ENCODE measurements around the gene ZNF580.

The ZNF580 gene

DNA sequence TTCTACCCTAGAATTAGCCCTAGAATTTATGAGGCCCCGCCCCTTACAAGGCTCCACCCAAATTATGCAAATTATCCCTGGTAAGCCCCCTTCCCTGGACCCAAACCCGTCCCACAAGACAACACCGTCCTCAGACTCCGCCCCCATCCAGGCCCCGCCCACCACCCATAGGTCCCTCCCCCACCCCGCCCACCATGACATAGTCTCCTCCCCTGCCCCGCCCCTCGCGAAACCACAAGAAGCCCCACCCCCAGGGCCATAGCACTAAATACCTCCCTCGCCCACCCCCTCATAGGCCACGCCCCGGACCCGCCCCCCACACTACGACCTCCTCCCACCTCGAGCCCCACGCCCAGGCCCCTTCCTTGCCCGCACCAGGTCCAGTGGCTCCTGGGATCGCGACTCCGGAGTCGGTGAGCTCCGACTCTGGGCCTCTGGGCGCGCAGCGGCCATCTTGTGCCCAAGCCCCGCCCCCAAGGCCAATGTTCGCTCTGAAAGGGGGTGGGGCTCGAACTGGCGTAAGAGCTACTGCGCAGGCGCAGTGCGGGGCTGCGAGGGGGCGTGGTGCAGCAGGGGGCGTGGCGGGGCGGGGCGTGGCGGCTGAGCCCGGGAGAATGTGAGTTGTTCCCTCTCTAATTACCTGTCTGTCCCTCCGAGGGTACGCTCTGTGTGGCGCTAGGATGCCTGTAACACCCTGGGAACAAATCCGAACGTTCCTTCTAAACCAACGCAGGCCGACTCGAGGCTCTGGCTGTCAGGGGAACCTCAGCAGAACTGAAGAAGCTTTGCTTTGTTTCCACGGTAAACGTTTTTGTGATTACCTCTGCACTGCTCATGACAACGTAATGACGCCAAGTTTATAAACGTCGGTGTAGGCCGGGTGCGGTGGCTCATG lies 16.4 kb upstream of the ZNF580 start, which contains the start of gene ZNF784:
Gene ZNF784, minus strand, starts transcription at position 458 of the 895 bp plus-strand sequence. Its CDS starts 5 bp downstream, at position 453.
- peak in 1 of 2 experiments; percentile 75 for DNase-seq

DNA sequence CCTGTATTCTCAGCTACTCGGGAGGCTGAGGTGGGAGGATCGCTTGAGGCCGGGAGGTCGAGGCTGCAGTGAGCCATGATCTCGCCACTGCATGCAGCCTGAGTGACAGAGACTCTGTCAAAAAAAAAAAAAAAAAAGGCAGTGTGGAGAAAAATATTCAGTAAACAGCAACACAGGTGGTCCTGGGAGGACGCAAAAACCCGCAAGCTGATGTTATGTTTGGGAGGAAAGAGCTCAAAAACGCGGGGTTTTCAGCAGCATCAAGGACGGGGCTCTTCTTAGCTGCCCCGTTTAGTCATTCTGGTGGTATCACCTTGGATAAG lies 15.8 kb upstream of the ZNF580 start:
- no peak for DNase-seq

DNA sequence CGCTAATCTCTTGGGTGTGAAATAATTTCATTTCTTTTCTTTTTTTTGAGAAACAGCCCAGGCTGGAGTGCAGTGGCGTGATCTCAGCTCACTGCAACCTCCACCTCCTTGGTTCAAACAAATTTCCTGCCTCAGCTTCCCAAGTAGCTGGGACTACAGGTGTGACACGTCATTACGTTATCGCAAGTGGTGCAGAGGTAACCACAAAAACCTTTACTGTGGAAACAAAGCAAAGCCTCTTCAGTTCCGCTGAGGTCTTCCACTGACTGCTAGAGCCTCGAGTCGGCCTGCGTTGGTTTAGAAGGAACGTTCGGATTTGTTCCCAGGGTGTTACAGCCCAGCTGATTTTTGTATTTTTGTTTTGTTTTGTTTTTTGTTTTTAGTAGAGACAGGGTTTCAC lies 14.5 kb upstream of the ZNF580 start:
- no peak for DNase-seq

DNA sequence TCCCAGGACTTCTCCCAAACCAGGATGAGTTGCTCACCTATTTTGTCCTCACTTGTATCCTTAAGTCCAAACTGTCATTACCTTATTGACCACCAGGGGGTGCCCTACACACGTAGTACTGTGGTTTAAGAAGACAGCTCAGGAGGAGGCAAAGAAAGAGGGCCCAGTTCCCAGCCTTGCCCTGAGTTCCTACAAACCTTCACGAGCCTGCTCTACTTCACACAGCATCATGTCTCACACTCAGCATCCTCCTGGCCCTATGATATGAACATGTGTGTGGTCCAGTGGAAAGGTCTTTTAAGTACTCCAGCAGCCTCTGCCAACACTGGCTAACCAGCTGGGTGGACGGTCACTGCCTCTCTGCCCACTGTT lies 8.4 kb upstream of the ZNF580 start:
- DNase-seq, result peak; percentile 72 to 83

DNA sequence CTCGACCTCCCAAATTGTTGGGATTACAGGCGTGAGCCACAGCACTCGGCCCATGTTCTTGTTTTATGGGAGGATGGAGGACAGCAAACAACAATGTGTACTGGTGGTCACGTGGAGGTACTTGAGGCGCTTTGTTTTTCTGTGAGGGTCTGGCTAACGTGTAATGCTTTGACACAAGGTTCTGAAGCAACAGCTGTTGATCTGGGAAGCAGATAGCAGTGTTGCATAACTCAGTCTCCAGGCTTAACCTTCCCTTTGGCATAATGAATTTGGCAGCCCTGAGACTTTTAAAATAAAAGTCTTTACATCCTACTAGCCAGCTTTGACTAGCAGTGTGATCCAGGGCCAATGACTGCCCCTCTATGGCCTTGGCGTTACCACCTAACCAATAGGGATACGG lies 6.9 kb upstream of the ZNF580 start:
- DNase-seq, result no peak

DNA sequence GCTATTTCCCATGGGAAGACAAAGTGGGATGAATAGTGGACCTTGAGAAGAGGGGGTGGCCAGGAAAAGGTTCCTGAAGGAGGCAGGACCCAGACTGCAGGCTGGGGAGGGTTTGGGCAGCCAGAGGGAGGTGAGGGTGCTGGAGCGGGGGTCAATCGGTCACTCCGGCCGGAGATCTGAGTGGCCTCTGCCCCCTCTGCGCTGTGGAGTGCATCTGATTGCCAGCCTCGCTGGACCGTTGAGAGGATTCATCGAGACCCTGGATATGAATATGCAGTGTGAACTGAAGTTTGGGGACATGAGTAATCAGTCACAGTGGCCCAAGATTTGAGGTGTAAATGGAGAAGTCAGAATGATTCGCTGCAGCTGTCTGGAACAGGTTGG lies 5.5 kb upstream of the ZNF580 start:
- no peak for DNase-seq

DNA sequence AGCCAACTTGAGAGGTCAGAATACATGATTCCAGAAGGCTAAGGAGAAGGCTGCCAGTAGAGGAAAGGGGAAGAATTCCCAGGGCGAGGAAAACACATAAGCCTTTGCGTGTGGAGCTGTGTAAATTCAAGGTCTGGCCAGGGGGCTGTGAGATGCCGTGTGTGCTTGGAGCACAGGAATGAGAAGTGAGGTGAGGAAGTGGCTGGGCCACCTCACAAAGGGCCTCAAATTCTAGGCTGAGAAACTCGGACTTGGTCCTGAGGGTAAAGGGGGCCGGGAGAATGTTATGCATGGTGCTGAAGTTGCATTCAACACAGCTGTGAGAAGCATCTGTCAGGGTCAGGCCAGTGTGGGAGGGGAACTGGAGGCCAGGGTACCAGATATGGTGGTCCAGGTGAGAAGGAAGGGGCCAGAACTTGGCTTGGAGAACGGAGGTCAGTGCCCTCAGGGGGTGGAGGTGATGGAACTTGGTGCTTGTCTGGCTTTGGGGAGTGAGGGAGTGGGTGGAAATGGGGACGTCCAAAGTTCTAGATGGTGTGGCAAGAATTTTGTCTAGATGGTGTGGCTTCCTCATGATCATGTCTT lies 4.9 kb upstream of the ZNF580 start:
- no peak for DNase-seq

DNA sequence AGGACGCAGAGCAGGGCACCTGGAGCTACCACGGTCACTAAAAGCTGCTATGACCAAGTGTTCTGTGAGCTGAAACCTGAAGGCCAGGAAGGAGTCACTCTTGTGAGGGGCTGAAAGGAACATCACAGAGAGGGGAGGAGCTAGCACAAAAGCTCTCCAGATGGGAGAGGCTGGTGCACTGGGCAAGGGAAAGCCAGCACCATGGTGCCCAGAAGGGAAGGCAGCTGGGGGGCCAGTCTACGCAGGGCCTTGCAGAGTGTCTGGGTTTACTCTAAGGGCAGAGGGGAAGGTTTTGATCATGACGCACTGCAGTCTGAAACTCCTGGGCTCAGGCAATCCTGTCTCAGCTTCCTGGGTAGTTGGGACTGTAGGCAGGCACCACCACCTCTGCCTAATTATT lies 4.1 kb upstream of the ZNF580 start:
- DNase-seq, result no peak

DNA sequence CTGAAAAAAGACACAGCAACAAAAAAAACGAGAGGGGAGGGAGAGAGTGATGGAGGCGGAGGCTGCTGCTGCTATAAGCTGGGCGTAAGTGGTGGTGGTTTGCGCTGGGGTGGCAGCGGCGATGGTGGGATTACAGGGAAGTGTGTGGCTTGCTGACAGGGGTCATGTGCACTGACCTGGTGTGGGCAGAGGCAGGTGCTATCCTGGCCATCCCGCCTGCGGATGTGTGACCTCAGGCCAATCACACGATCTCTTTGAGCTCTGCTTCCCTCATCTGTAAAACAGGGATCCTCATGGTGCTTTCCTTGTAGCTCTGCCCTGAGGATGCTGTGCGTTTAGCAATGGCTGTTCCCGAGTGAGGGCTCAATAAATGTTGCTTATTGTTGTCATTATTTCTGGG lies 3.3 kb upstream of the ZNF580 start:
- no peak for DNase-seq

DNA sequence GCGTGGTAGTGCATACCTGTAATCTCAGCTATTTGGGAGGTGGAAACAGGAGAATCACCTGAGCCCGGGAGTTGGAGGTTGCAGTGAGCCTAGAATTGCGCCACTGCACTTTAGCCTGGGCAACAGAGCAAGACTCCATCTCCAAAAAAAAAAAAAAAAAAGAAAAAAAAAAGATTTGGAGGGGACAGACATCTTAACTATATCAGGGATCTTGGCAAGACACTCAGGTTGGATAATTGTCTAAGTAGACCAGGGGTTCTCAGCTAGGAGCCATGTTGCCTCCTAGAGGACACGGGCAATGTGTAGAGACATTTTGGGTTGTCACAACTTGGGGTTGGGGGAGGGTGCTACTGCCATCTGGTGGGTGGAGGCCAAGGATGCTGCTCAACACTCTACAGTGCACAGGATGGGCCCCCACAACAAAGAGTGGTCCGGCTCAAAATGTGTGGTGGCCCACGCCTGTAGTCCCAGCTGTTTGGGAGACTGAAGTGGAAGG lies 1.9 kb upstream of the ZNF580 start:
- peak; percentile 28 to 48 for DNase-seq

DNA sequence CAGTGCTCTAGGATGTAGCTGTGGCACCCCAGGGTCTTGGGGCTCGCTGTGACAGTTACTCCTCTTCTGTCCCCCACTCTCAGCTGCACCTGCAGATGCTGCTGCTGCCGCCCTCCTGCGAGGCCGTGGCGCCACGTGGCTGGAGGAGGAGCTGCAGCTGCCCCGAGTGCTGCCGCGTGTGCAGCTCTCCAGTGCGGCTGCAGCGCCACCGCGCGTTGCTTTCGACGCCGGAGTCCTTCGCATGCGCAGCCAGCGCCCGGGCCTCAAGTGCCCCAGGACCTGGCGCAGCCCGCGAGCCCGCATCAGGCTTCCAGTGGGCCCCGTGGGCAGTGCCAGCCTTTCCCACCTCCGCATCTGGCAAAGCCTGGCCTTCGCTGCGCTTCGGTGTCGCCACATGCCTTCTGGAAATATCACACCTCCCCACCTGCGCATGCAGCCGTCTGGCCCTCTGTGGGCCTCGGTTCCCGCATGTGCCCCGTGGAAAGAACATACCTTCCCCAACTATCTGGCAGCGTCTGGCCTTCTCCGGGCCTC lies 692 bp upstream of the ZNF580 start:
- no peak for DNase-seq

DNA sequence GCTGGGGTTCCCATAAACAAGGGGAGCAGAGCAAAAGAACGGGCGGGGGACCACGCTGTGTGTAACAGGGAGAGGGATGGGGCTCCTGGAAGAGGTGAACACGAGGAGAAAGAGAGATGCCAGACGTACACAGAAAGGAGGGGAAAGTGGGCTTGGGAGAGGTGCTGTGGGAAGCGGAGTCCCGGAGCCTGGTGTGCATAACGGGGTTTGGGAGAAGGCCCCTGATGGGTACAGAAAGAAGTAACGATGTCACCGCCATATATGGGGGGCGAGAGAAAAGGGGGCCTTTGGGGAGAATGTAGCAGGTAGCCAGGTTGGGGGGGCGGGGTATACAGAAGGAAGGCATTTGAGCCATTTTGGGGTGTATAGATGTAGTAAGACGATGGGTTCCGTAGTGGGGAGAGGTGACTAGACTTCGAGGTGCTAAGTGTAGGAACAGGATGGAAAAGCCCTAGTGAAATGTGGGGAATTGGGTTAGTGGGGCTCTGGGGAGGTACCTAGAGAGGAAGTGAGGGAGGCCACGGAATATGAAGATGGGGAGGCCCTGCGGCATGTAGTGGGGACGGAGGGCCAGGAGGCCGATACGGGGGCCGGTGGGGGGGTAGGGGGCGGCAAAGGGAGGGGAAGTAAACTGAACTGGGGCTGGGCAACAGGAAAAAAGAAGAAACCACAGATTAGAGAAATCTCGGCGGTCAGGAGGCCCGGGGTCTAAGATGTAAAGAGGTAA lies 787 bp downstream of the ZNF580 start:
- DNase-seq, result peak in 1 of 2 experiments; percentile 49

DNA sequence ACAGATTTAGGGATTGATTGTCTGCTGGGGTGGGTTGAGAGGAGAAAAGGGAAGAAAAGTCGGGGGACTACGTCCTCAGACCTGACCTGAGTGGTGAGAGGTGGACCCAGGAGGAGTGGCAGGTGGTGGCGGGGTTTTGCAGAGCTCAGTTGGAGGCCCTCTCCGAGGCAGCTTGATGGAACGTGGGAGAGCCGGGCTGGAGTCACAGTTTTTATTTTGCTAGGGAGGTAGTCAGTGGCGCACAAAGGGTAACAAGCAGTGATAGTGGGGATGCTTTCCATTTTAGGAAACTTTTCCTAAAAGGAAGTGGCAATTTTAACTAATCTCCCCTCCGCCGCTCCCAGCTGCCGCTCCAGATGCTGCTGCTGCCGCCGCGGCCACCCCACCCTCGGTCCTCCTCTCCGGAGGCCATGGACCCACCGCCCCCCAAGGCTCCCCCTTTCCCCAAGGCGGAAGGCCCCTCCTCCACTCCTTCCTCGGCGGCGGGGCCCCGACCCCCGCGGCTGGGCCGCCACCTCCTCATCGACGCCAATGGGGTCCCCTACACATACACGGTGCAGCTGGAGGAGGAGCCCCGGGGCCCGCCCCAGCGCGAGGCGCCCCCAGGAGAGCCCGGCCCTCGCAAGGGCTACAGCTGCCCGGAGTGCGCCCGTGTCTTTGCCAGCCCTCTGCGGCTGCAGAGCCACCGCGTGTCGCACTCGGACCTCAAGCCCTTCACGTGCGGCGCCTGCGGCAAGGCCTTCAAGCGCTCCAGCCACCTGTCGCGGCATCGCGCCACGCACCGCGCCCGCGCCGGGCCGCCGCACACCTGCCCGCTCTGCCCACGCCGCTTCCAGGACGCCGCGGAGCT lies 1.6 kb downstream of the ZNF580 start:
- DNase-seq, result peak in 1 of 2 experiments; percentile 29

DNA sequence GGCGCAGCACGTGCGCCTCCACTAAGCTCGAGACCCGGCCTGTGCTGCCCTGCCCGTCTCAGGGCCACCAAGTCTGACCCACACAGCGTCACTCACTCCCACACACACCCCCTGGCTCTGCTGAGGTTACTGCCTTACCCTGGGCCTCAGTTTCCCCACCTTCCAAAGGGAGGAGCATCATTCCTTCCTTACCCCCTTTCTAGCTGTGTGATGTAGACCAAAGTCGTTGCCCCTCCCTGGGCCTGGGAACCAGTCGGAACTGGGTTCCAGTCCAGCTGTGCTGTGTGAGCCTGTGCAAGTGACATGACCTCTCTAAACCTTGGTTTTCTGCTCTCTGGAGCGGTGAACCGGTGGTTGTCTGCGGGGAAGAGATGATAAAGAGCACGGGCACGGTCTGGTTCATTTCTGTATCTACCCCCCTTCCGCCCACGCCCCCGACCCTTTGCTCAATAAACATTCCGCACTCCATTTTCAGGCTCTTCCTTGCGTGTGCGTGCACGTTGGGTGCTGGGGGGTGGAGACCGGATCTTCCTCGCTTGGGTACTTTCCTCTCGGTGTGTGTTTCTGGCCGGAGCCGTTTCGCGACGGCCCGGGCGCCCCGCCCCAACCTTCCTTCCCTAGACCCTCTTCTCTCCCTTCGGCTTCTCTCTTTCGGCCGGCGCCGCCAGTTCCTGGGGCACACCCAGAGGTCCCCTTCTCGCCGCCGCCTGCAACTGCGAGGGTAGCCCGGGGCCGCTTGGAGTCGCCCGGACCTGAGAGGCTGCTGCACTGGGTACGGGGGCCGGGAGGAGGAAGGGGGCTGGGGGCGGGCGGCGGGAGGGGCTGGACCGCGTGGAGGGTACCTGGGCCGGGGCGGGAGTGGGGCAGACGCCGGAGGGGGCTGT lies 2.4 kb downstream of the ZNF580 start, which contains the start of gene ZNF581:
Gene ZNF581, plus strand, starts transcription at position 647 of the 884 bp plus-strand sequence. CDS start 923 bp downstream, outside the sequence.
- DNase-seq, result peak; percentile 42 to 71

DNA sequence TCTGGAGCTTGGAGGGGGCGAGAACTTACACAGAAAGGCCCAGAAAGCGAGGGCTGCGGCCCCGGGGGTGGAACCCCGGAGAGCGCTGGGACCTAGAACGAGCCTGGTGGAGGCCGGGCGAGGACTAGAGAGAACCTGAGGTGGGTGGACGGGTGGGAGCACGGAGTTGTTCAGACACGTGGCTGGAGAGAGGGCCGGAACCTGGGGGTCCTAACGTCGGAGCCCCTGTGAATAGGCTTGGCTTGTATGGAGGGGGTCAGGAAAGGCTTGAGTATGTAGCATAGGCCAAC lies 3.0 kb downstream of the ZNF580 start:
- no peak for DNase-seq

DNA sequence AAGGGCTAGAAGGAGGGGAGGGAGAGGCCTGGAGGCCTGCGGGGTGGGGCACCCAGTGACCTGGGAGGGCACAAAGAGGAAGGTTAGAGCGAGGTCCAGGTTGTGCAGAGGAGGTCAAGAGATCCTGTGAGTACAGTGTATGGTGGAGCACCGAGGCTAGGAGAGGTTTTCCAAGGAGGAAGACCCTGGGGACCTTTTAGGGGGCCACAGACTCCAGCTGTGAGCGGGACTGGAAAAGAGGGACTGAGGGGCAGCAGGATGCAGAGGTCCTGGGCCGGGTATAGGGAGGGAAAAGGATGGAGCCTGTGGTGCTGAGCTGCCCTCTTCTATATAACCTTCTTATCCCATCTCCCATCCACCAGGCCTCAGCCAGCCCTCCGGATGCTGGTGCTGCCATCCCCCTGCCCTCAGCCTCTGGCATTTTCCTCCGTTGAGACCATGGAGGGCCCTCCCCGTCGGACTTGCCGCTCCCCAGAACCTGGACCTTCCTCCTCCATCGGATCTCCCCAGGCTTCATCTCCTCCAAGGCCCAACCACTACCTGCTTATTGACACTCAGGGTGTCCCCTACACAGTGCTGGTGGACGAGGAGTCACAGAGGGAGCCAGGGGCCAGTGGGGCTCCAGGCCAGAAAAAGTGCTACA lies 3.5 kb downstream of the ZNF580 start:
- no peak for DNase-seq

DNA sequence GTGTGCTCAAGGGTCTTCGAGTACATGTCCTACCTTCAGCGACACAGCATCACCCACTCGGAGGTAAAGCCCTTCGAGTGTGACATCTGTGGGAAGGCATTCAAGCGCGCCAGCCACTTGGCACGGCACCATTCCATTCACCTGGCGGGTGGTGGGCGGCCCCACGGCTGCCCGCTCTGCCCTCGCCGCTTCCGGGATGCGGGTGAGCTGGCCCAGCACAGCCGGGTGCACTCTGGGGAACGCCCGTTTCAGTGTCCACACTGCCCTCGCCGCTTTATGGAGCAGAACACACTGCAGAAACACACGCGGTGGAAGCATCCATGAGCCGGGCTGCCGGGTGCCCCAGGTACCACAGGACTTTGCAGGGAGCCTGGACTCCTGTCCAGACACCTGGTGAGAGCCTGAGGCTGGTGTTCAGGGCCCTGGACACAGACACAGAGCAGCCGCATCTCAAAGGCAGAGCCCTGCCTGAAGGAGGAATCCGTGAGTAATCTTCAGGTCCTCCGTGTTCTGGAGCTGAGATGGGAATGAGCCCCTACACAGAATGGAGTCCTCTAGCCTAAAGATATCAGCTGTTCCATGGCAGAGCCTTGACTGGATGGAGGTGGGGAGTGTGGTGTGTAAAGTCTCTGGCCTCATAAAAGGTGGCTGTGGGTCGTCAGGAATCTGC lies 4.2 kb downstream of the ZNF580 start:
- no peak for DNase-seq

DNA sequence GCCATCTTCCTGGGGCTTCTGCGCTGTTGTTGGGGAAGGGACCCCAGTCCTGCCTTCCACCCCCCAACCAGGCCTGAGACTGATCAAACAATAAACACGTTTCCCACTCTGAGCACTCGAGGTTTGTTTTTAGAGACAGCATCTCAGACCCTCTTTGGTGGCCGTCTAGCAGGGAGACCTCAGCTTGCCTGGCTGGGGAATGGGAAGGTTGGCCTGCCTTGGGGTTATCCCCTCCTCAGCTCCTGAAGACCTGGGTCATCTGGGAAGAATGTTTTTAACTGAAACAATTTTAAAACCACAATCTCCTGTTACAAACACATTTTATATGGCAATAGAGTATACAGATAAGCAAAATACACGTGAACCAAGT lies 4.7 kb downstream of the ZNF580 start:
- DNase-seq, result no peak

DNA sequence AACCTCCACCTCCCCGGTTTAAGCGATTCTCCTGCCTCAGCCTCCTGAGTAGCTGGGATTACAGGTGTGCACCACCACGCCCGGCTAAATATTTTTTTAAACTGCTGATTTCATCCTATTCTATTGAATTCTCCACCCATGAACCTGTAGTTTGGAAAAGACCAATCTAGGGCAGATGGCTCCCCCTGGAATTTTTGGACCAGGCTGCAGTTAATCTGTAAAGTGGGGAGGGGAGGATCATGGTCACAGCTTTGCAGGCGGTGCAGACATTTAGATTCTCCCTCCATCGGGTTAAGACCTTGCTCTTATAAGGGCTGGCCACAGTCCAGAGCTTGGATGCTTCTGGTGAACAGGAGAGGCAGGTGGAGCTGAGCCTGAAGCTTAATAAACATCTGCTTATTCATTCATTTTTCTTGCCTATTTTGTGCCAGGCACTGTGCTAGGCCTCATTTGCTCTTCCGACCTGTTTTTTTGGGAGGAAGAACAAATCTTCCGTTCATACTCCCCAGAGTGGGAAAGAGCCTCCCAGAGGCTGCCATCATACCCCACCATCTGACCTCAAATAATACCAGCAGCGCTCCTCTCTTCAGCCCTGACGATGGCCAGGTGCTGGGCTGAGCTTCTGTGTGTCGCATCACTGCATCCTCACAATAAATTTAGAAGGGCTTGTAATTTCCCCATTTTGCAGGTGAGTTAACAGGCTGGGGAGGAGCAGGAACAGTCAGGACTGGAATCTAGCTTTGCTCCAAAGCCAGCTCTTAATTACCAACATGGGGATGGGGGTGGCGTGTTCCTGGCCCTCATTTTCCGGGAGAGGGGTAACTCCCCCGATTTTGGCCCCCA lies 6.3 kb downstream of the ZNF580 start:
- DNase-seq, result no peak

Data from SW 1271 (cell line).